ENCODE results near the gene SNU13.

The SNU13 gene

DNA sequence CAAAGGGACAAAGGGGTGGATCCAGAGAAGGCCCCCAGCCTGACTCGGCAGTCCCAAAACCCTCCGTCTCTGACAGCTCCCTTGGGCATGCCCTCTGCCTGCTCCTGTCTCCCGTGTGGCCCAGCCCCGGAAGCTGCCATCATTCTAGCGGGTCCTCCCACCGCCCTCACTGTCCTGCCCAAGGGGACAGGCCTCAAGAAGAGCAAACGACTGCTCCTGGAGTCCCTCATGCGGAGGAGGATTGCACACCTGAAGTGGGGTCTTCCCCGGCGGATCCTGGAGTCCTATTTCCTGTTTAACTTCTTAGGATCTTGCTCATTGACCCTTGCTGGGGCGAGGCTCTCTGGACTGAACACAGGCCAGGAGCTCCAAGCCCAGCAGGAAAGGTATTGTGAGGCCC lies 8.0 kb upstream of the SNU13 start:
- WGBS, 2 donors (ENCODE audit: extremely low coverage in 2 of 2, insufficient read length in 2 of 2, insufficient replicate concordance in 1 of 2) = no CpG with 5 or more reads among the region's 11 CpGs
- Histone ChIP-seq H3K27ac (replicated peaks; ENCODE audit: low read length) (peak overlapping the region; percentile 56), H2BK120ac (ENCODE audit: low read depth, low read length) (no peak overlapping the region), H2BK5ac (ENCODE audit: low read length) (peak overlapping the region; percentile 56), H3K9ac (ENCODE audit: low read depth, low read length, poor library complexity) (no peak overlapping the region), H4K8ac (ENCODE audit: low read depth, low read length) (no peak overlapping the region), H2AK5ac (ENCODE audit: low read depth, low read length) (peak overlapping the region; percentile 63), H3K4me1 (ENCODE audit: control insufficient read depth in 2 of 2, insufficient read depth in 1 of 2, low read depth in 1 of 2, low read length in 2 of 2) (peaks cover 11 to 12% of the 10 kb centered on the region in 2 donors), H3K4me2 (ENCODE audit: insufficient read depth, low read length, poor library complexity, severe bottlenecking) (no peak overlapping the region), H4K91ac (ENCODE audit: low read depth, low read length, poor library complexity) (peak overlapping the region; percentile 24), H2BK15ac (ENCODE audit: low read length) (peak overlapping the region; percentile 62), H3K36me3 (replicated peaks in 1 of 2; ENCODE audit: control insufficient read depth in 2 of 2, insufficient read depth in 2 of 2, low read length in 2 of 2) (peaks cover 8 to 20% of the 10 kb centered on the region in 2 donors), H3K4ac (ENCODE audit: low read length) (no peak overlapping the region), H3K27me3 (ENCODE audit: control insufficient read depth in 3 of 3, insufficient read depth in 3 of 3, low read depth in 1 of 3, low read length in 3 of 3) (no peaks in the 10 kb centered on the region), H3K4me3 (ENCODE audit: low read length in 2 of 2) (no peak overlapping the region), H2BK12ac (ENCODE audit: low read length) (no peak overlapping the region), H3K79me1 (ENCODE audit: low read depth, low read length) (no peaks in the 10 kb centered on the region), H3K23ac (ENCODE audit: low read depth, low read length, poor library complexity) (no peak overlapping the region), H3K9me3 (replicated peaks in 1 of 2; ENCODE audit: control insufficient read depth in 2 of 2, insufficient read depth in 1 of 2, low read depth in 1 of 2, low read length in 2 of 2) (no peaks in the 10 kb centered on the region), H2AFZ (ENCODE audit: low read length) (peak overlapping the region; percentile 83), H3K18ac (ENCODE audit: low read length) (peak overlapping the region; percentile 15), H3K14ac (ENCODE audit: low read length) (no peak overlapping the region)
- DNase-seq (ENCODE audit: low spot score) = no peak

DNA sequence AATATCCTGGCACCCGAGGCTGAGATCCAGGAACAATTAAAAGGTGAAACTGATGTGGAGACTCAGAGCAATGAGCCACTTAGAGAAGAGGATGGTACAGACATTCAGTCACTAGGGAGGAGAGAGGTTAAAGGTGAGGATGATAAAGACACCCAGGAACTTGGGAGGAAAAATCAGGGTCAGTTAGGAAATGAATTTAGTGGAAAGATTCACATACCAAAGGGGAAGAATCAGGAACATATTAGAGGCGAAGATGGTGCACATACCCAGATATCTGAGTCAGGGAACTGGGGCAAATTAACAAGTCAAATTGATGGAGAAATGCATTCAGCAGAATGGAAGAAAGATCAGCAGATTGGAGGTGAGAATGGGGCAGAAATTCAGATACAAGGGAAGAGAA lies 6.5 kb upstream of the SNU13 start:
- H3K23ac ChIP-seq (ENCODE audit: low read depth, low read length, poor library complexity) = no peak overlapping the region
- no peaks in the 10 kb centered on the region for H3K9me3 ChIP-seq (replicated peaks in 1 of 2; ENCODE audit: control insufficient read depth in 2 of 2, insufficient read depth in 1 of 2, low read depth in 1 of 2, low read length in 2 of 2)
- no peaks in the 10 kb centered on the region for H3K79me1 ChIP-seq (ENCODE audit: low read depth, low read length)
- H2BK12ac ChIP-seq (ENCODE audit: low read length) = no peak overlapping the region
- no peak overlapping the region for H3K4me2 ChIP-seq (ENCODE audit: insufficient read depth, low read length, poor library complexity, severe bottlenecking)
- no CpG with 5 or more reads among the region's 2 CpGs for whole genome bisulfite sequencing, 2 donors (ENCODE audit: extremely low coverage in 2 of 2, insufficient read length in 2 of 2, insufficient replicate concordance in 1 of 2)
- no peak overlapping the region for H3K18ac ChIP-seq (ENCODE audit: low read length)
- H2AK5ac ChIP-seq (ENCODE audit: low read depth, low read length) = no peak overlapping the region
- DNase-seq (ENCODE audit: low spot score) = no peak
- peaks cover 11 to 12% of the 10 kb centered on the region in 2 donors for H3K4me1 ChIP-seq (ENCODE audit: control insufficient read depth in 2 of 2, insufficient read depth in 1 of 2, low read depth in 1 of 2, low read length in 2 of 2)
- H3K9ac ChIP-seq (ENCODE audit: low read depth, low read length, poor library complexity) = no peak overlapping the region
- no peak overlapping the region for H2BK5ac ChIP-seq (ENCODE audit: low read length)
- H2BK120ac ChIP-seq (ENCODE audit: low read depth, low read length) = no peak overlapping the region
- H3K27ac ChIP-seq (replicated peaks; ENCODE audit: low read length) = no peak overlapping the region
- no peak overlapping the region for H3K14ac ChIP-seq (ENCODE audit: low read length)
- no peak overlapping the region for H4K91ac ChIP-seq (ENCODE audit: low read depth, low read length, poor library complexity)
- no peak overlapping the region for H3K4ac ChIP-seq (ENCODE audit: low read length)
- H3K36me3 ChIP-seq (replicated peaks in 1 of 2; ENCODE audit: control insufficient read depth in 2 of 2, insufficient read depth in 2 of 2, low read length in 2 of 2) = peaks cover 8 to 27% of the 10 kb centered on the region in 2 donors
- no peak overlapping the region for H2AFZ ChIP-seq (ENCODE audit: low read length)
- H2BK15ac ChIP-seq (ENCODE audit: low read length) = no peak overlapping the region
- no peak overlapping the region for H4K8ac ChIP-seq (ENCODE audit: low read depth, low read length)
- H3K27me3 ChIP-seq (ENCODE audit: control insufficient read depth in 3 of 3, insufficient read depth in 3 of 3, low read depth in 1 of 3, low read length in 3 of 3) = no peaks in the 10 kb centered on the region
- no peak overlapping the region for H3K4me3 ChIP-seq (ENCODE audit: low read length in 2 of 2)

DNA sequence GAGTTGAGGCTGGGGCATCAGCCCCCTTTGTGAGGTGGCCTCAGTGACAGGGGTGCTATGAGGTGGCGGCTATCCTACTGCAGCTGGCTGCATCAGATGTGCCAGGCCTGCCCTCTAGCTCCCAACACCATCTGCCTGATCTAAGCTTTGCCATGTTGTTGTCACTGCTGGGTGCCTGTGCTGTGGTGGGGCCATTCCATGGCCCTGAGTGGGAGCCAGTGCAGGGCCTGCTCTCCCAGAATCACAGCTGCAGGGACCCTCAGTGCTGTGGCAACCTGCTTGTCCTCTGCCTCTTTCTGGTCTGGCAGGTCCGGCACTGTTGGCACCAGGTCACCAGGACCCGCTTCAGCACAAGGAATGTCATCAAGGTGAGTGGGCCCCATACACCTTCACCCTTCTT lies 1.8 kb upstream of the SNU13 start:
- WGBS, 2 donors (ENCODE audit: extremely low coverage in 2 of 2, insufficient read length in 2 of 2, insufficient replicate concordance in 1 of 2) = no CpG with 5 or more reads among the region's 3 CpGs
- Histone ChIP-seq H3K27ac (replicated peaks; ENCODE audit: low read length) (peak overlapping the region; percentile 17), H2AFZ (ENCODE audit: low read length) (no peak overlapping the region), H4K91ac (ENCODE audit: low read depth, low read length, poor library complexity) (peak overlapping the region; percentile 50), H4K8ac (ENCODE audit: low read depth, low read length) (no peak overlapping the region), H3K23ac (ENCODE audit: low read depth, low read length, poor library complexity) (no peak overlapping the region), H3K9me3 (replicated peaks in 1 of 2; ENCODE audit: control insufficient read depth in 2 of 2, insufficient read depth in 1 of 2, low read depth in 1 of 2, low read length in 2 of 2) (no peaks in the 10 kb centered on the region), H3K79me1 (ENCODE audit: low read depth, low read length) (peaks cover 9% of the 10 kb centered on the region), H3K4me2 (ENCODE audit: insufficient read depth, low read length, poor library complexity, severe bottlenecking) (no peak overlapping the region), H3K9ac (ENCODE audit: low read depth, low read length, poor library complexity) (peak overlapping the region; percentile 25), H3K4me3 (ENCODE audit: low read length in 2 of 2) (no peak overlapping the region), H2BK5ac (ENCODE audit: low read length) (no peak overlapping the region), H2AK5ac (ENCODE audit: low read depth, low read length) (peak overlapping the region; percentile 61), H3K4ac (ENCODE audit: low read length) (no peak overlapping the region), H3K14ac (ENCODE audit: low read length) (peak overlapping the region; percentile 27), H3K36me3 (replicated peaks in 1 of 2; ENCODE audit: control insufficient read depth in 2 of 2, insufficient read depth in 2 of 2, low read length in 2 of 2) (peaks cover 8 to 26% of the 10 kb centered on the region in 2 donors), H3K18ac (ENCODE audit: low read length) (no peak overlapping the region), H2BK15ac (ENCODE audit: low read length) (no peak overlapping the region), H2BK120ac (ENCODE audit: low read depth, low read length) (no peak overlapping the region), H2BK12ac (ENCODE audit: low read length) (peak overlapping the region; percentile 44), H3K27me3 (ENCODE audit: control insufficient read depth in 3 of 3, insufficient read depth in 3 of 3, low read depth in 1 of 3, low read length in 3 of 3) (no peaks in the 10 kb centered on the region), H3K4me1 (ENCODE audit: control insufficient read depth in 2 of 2, insufficient read depth in 1 of 2, low read depth in 1 of 2, low read length in 2 of 2) (peaks cover 4 to 5% of the 10 kb centered on the region in 2 donors)
- DNase-seq (ENCODE audit: low spot score) = no peak

DNA sequence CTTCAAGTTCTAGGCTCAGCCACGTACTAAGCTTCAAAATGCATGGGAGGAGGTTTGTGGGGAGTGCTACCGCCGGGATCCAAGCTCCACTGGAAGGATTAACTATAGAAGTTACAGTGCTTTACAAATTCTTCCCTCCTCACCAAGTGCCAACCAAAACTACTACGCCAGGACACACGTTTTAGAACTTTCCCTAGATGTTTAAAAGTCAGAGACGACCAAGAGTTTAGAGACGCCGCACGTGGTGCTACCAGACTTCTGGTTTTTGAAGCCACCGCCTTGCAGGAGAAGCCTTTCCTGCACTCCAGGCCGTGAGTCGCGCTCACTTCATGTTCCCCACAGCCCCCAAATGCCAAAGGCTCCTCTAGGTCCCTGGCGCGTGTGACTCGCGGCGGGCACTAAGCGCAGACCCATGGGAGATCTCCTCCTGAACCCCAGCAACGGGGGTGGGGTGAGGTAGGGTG lies 734 bp downstream of the SNU13 start:
- Histone ChIP-seq H2BK12ac (ENCODE audit: low read length) (no peak overlapping the region), H3K9ac (ENCODE audit: low read depth, low read length, poor library complexity) (peak overlapping the region; percentile 80), H3K27ac (replicated peaks; ENCODE audit: low read length) (no peak overlapping the region), H3K27me3 (ENCODE audit: control insufficient read depth in 3 of 3, insufficient read depth in 3 of 3, low read depth in 1 of 3, low read length in 3 of 3) (no peaks in the 10 kb centered on the region), H3K4me1 (ENCODE audit: control insufficient read depth in 2 of 2, insufficient read depth in 1 of 2, low read depth in 1 of 2, low read length in 2 of 2) (peaks cover 4 to 5% of the 10 kb centered on the region in 2 donors), H3K4me2 (ENCODE audit: insufficient read depth, low read length, poor library complexity, severe bottlenecking) (peak overlapping the region; percentile 83), H3K79me1 (ENCODE audit: low read depth, low read length) (peaks cover 9% of the 10 kb centered on the region), H3K18ac (ENCODE audit: low read length) (no peak overlapping the region), H3K9me3 (replicated peaks in 1 of 2; ENCODE audit: control insufficient read depth in 2 of 2, insufficient read depth in 1 of 2, low read depth in 1 of 2, low read length in 2 of 2) (no peaks in the 10 kb centered on the region), H4K91ac (ENCODE audit: low read depth, low read length, poor library complexity) (no peak overlapping the region), H3K23ac (ENCODE audit: low read depth, low read length, poor library complexity) (no peak overlapping the region), H3K36me3 (replicated peaks in 1 of 2; ENCODE audit: control insufficient read depth in 2 of 2, insufficient read depth in 2 of 2, low read length in 2 of 2) (peaks cover 0 to 7% of the 10 kb centered on the region in 2 donors), H4K8ac (ENCODE audit: low read depth, low read length) (no peak overlapping the region), H2BK120ac (ENCODE audit: low read depth, low read length) (no peak overlapping the region), H2AFZ (ENCODE audit: low read length) (peak overlapping the region; percentile 93), H2BK5ac (ENCODE audit: low read length) (peak overlapping the region; percentile 82), H2BK15ac (ENCODE audit: low read length) (no peak overlapping the region), H3K14ac (ENCODE audit: low read length) (no peak overlapping the region), H3K4me3 (ENCODE audit: low read length in 2 of 2) (peak overlapping the region; percentile 66 to 85), H3K4ac (ENCODE audit: low read length) (no peak overlapping the region), H2AK5ac (ENCODE audit: low read depth, low read length) (peak overlapping the region; percentile 84)
- no CpG with 5 or more reads among the region's 20 CpGs for WGBS, 2 donors (ENCODE audit: extremely low coverage in 2 of 2, insufficient read length in 2 of 2, insufficient replicate concordance in 1 of 2)
- no peak for DNase-seq (ENCODE audit: low spot score)
